Aorta (tissue), 5 donors: Measurements from ENCODE around the gene INS. TPM values are rescaled to one million over a fixed set of nuclear protein-coding genes. Genes with fewer than 3 reads are reported as not detected.
A peak's percentile ranks its signal among the peaks of the same experiment; 100 is the strongest.

Experiments used
- ATAC-seq: fragments of 200-7000 bp; cut with Tn5 transposase; one replicate; pipeline ENCODE4 v1.9.1; 2022; ENCODE audit warnings: moderate library complexity; ENCODE audit not compliant: low FRiP score
- DNase-seq, 2 donors: peaks; one replicate each; pipeline ENCODE4 v3.0.0-alpha.2; 2020
- H3K27ac ChIP-seq, 2 donors: one replicate each; pipeline ENCODE4 v1.5.1; 2013; ENCODE audit warnings: low read length in 2 of 2, mild to moderate bottlenecking in 2 of 2, moderate library complexity in 2 of 2, control low read depth in 1 of 2, inconsistent platforms in 1 of 2, low read depth in 1 of 2
- H3K27me3 ChIP-seq, 2 donors: one replicate each; pipeline ENCODE4 v1.6.1; 2013; ENCODE audit warnings: control low read depth in 1 of 2, low read length in 1 of 2, mild to moderate bottlenecking in 1 of 2, moderate library complexity in 1 of 2; ENCODE audit not compliant: insufficient read depth in 2 of 2, control insufficient read depth in 1 of 2
- H3K36me3 ChIP-seq, 2 donors: one replicate each; pipeline ENCODE4 v1.6.1; 2013; ENCODE audit warnings: control low read depth in 1 of 2, low read length in 1 of 2, mild to moderate bottlenecking in 1 of 2; ENCODE audit not compliant: insufficient read depth in 2 of 2, control insufficient read depth in 1 of 2
- H3K4me1 ChIP-seq, 2 donors: one replicate each; pipeline ENCODE4 v1.6.1; 2013; ENCODE audit warnings: low read length in 2 of 2, control low read depth in 1 of 2, mild to moderate bottlenecking in 1 of 2, moderate library complexity in 1 of 2; ENCODE audit not compliant: insufficient read depth in 2 of 2, control insufficient read depth in 1 of 2
- H3K4me3 ChIP-seq, 2 donors: one replicate each; pipeline ENCODE4 v1.5.1; 2013; ENCODE audit warnings: low read length in 2 of 2, control low read depth in 1 of 2, mild to moderate bottlenecking in 1 of 2
- H3K9me3 ChIP-seq: one replicate; pipeline ENCODE4 v1.6.1; 2013; ENCODE audit warnings: mild to moderate bottlenecking, low read length; ENCODE audit not compliant: control insufficient read depth
- WGBS, 2 donors: extraction: QIAGEN DNeasy Blood & Tissue Kit; methylation state at CpG; one replicate each; pipeline ENCODE4 v1.1.7; 2013; 5-methylcytosine and 5-hydroxymethylcytosine counted together
- intact Hi-C, 2 donors: fragments of 100-400 bp; cut with DNase I; formaldehyde crosslinking; loops; one replicate each; pipeline versions ENCODE4 v1.14.2 to v1.15.0; 2022
- polyA plus RNA-seq, 2 donors: library from polyadenylated mRNA; stranded (reverse); fragments of 200-250 nt; gene quantifications; one replicate each; pipeline ENCODE4 v1.2.3, GENCODE V29; 2013
- total RNA-seq, 2 donors: library from RNA; stranded (reverse); fragmentation: NEBNext Ultra II Directional; extraction: Animal tissue kit (Norgen Biotek cat#: 25700); gene quantifications; one replicate each; pipeline ENCODE4 v1.2.1, GENCODE V29; 2021
- donor health status: healthy with polysubstance abuse.
- donor health status: Bipolar disorder and iron deficiency.
- donor health status: DM: no; HTN: no; CAD: no.
- donor health status: DM: no; HTN: no; CAD: no.
- donor health status: DM: yes; HTN: yes; CAD: no.

The INS gene
- total and polyA plus RNA-seq, 4 donors = 1.9 to 18.8 (median 9.6) TPM

DNA sequence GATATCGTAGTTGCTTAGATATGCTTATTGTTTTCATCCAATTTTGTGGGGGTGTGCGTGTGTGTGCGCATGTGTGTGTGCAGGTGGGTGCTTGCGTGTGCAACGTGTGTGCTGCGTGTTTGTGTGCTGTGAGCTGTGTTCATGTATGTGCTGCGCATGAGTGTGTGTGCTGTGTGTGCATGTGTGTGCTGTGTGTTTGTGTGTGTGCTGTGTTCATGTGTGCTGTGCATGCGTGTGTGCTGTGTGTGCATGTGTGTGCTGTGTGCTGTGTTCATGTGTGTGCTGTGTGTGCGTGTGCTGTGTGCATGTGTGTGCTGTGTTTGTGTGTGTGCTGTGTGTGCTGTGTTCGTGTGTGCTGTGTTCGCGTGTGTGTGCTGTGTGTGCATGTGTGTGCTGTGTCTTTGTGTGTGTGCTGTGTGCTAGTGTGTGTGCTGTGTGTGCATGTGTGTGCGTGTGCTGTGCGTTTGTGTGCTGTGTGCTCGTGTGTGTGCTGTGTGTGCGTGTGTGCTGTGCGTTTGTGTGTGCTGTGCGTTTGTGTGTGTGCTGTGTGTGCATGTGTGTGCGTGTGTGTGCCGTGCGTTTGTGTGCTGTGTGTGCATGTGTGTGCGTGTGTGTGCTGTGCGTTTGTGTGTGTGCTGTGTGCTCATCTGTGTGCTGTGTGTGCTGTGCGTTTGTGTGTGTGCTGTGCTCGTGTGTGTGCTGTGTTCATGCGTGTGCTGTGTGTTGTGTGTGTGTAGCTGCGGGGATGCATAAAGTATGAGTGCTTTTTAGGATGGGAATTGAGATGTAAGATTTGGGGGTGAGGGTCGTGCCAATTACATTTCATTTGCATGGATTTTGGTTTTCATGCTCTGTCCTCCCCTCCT, 29.4 kb downstream of the INS start:
- Histone ChIP-seq H3K9me3 (no peaks in the 10 kb centered on the region), H3K36me3 (no peaks in the 10 kb centered on the region), H3K4me3 (no peak overlapping the region), H3K4me1 (no peaks in the 10 kb centered on the region), H3K27ac (no peak overlapping the region), H3K27me3 (no peaks in the 10 kb centered on the region)
- DNase-seq (peak in 1 of 2 donors; percentile 0), ATAC-seq (no peak)
- WGBS, 2 donors = 85 to 86% methylated on average over 28 of the region's 28 CpGs
- intact Hi-C loops = no loop called here

DNA sequence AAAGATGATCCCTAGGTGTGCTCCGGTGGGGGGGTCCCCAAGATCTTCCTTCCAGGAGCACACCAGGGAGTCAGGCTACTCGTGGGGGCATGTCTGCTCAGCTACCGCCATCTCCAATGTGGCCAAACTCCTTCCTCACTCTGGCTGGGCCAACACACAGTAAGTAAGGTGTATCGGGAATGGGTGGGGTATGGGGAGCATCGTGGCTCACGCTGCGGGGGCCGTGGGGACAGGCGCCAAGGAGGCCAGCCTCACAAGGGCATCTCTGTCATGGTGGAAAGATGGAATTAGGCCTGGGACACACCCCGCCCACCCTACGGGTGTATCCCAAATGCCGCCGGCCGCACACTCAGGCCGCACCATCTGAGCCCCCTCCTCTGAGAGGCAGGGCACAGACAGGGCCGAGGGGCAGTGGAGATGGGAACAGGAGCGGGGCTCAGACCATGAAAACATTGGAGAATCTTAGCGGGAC, 30.1 kb downstream of the INS start:
- DNase-seq (no peak), ATAC-seq (no peak)
- Histone ChIP-seq H3K27me3 (no peaks in the 10 kb centered on the region), H3K4me3 (no peak overlapping the region), H3K4me1 (no peaks in the 10 kb centered on the region), H3K9me3 (no peaks in the 10 kb centered on the region), H3K36me3 (no peaks in the 10 kb centered on the region), H3K27ac (no peak overlapping the region)
- WGBS, 2 donors = 77 to 83% methylated on average over 18 of the region's 18 CpGs
- intact Hi-C loops = no loop called here

DNA sequence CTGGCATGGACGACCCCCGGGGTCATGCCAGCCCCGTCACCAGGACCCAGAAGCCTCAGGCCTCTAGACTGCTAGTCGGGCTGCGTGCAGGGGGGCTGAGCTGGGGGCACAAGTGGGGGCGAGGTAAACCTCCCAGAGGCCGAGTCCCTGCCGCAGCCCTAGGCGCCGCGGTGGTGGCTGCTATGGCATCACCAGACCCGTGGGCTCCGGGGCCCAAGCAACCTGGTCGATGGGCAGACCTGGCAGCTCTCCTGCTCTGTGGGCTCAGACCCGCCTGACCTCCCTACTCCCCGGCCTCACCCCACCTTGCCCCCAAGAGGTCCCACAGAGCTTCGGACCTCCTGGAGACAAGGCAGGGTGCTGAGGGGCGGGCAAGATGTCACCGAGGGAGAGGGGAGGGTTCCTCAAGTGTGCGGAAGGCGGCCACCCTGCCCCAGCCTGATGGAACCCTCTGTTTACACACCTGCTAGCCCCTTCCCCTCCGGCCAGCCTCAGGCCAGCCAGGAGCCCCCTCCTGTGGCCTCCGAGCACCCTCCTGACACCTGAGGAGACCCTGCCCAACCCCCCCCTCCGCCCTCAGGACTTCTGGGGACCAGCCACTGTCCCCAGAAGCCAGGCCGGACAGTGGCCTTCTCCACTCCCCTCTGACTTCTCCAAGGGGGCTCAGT, 31.2 kb downstream of the INS start:
- no peaks in the 10 kb centered on the region for H3K36me3 ChIP-seq
- H3K27ac ChIP-seq = no peak overlapping the region
- intact Hi-C loops = no loop called here
- H3K27me3 ChIP-seq = no peaks in the 10 kb centered on the region
- WGBS, 2 donors = 92% methylated on average over 23 to 25 of the region's 25 CpGs
- H3K4me1 ChIP-seq = no peaks in the 10 kb centered on the region
- no peak overlapping the region for H3K4me3 ChIP-seq
- no peak for ATAC-seq
- H3K9me3 ChIP-seq = no peaks in the 10 kb centered on the region
- DNase-seq = peak in 1 of 2 donors; percentile 74

DNA sequence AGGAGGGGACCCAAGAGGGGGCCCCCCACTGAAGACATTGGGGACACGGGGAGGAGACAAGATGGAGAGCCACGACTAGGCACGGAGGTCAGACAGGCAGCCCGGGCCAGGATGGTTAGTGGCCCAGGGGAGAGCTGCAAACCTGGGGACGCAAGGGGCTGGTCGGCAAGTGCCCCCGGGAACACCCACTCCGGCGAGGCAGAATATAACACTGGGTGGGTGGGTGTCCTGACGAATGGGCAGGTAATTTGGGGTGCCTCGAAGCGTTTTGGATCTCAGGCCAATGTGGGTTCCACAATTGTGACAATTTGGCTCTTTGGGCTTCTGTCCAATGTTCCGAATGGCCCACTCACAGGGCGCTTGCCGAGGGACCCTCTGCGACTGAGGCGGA, 31.7 kb downstream of the INS start:
- no peak overlapping the region for H3K27ac ChIP-seq
- intact Hi-C loops = no loop called here
- ATAC-seq (no peak), DNase-seq (peak; percentile 11 to 61)
- no peaks in the 10 kb centered on the region for H3K36me3 ChIP-seq
- 90 to 92% methylated on average over 17 of the region's 17 CpGs for WGBS, 2 donors
- no peak overlapping the region for H3K4me3 ChIP-seq
- no peaks in the 10 kb centered on the region for H3K4me1 ChIP-seq
- H3K9me3 ChIP-seq = no peaks in the 10 kb centered on the region
- no peaks in the 10 kb centered on the region for H3K27me3 ChIP-seq

DNA sequence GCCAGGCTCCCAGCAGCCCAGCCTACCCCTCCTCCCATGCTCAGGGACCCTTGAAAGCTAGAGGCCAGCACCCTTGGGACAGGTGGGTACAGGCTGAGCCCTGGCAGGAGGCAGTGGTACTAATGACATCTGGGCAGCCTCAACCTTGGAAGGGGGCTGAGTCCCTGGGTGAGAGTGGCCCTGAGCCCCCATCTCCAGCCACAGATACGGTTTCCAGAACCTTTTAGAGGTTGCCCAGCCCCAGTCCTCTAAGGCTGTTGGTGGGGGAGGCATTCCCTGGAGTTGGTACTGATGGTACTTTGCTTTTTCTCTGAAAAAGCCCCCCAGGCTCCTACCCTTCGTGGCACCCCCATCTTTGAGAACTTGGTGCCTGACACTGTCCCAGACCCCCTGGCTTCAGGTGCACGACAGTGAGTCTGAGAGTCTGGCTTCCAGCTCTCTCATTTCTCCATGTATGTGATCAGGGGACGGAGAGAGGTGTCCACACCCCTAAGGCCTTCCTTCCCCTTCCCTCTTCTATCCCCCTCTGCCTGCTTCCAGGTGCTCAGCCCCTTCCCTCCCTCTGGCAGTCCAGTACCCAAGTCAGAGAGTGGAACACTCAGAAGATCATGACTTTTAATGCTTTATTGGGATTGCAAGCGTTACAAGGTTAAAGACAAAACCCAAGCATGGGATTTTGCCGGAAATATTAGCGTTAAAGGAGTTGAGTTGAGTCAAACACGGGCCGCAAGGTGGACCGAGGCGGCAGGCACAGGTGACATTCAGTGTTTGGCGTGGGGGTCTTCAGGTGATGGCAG, 32.3 kb downstream of the INS start:
- intact Hi-C loops = no loop called here
- Histone ChIP-seq H3K4me3 (no peak overlapping the region), H3K4me1 (no peaks in the 10 kb centered on the region), H3K27ac (no peak overlapping the region), H3K9me3 (no peaks in the 10 kb centered on the region), H3K27me3 (no peaks in the 10 kb centered on the region), H3K36me3 (no peaks in the 10 kb centered on the region)
- DNase-seq (peak; percentile 22 to 48), ATAC-seq (peak; percentile 15)
- 88% methylated on average over 12 of the region's 12 CpGs for WGBS, 2 donors

DNA sequence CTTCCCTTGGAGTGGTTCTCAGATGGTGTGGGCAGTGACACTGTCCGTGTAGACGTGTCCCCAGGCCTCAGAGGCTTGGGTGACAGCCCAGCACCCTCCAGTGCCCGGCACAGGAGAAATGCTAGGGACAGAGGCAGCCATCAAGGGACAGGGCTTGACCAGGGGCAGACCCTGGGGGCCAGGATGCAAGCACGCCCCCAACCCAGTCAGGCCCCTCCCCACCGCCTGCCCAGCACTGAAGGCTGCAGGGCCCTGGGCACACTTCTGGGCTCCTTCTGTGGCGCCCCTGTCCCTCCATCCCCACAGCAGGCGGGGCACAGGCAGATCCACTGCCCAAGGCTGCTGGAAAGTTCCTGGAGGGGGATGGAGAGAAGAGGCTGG, 32.9 kb downstream of the INS start:
- Histone ChIP-seq H3K27me3 (no peaks in the 10 kb centered on the region), H3K27ac (no peak overlapping the region), H3K9me3 (no peaks in the 10 kb centered on the region), H3K4me3 (no peak overlapping the region), H3K4me1 (no peaks in the 10 kb centered on the region), H3K36me3 (no peaks in the 10 kb centered on the region)
- ATAC-seq = peak; percentile 29
- intact Hi-C loops = no loop called here
- 73 to 87% methylated on average over 7 of the region's 7 CpGs for WGBS, 2 donors
- peak; percentile 23 to 64 for DNase-seq

DNA sequence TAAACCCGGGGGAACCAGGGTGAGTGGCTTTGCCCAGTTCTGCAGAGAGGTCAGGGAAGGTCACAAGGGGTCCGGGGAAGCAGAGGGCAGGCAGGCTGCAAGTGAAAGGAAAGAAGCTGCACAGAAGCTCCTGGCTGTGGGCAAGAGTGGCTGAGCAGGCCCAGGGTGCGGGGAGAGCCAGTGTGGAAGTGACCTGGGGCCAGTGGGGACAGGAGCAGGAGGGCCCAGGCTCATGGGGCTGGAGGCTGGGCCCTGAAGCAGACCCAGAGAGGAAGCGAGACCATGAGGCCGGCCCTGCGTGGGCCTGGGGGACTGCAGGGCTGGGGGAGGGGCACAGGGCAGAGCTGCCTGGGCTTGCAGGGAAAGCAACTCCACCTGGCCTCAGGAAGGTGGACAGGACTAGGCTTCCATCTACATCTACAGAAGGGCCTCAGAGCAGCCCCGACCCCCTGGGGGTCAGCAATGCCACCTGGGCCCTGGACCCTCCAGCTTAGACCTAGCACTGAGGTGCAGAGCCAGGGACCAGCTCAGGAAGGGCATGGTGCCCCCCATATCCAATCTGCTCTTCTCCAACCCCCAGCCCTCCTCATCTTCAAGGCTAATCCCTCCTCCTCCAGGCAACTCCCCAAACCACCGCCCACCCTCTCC, 33.4 kb downstream of the INS start:
- DNase-seq = peak in 1 of 2 donors; percentile 67
- intact Hi-C loops = no loop called here
- H3K4me1 ChIP-seq = no peaks in the 10 kb centered on the region
- no peaks in the 10 kb centered on the region for H3K36me3 ChIP-seq
- no peak for ATAC-seq
- H3K27ac ChIP-seq = no peak overlapping the region
- no peak overlapping the region for H3K4me3 ChIP-seq
- no peaks in the 10 kb centered on the region for H3K9me3 ChIP-seq
- no peaks in the 10 kb centered on the region for H3K27me3 ChIP-seq
- WGBS, 2 donors = 87 to 92% methylated on average over 8 of the region's 8 CpGs

DNA sequence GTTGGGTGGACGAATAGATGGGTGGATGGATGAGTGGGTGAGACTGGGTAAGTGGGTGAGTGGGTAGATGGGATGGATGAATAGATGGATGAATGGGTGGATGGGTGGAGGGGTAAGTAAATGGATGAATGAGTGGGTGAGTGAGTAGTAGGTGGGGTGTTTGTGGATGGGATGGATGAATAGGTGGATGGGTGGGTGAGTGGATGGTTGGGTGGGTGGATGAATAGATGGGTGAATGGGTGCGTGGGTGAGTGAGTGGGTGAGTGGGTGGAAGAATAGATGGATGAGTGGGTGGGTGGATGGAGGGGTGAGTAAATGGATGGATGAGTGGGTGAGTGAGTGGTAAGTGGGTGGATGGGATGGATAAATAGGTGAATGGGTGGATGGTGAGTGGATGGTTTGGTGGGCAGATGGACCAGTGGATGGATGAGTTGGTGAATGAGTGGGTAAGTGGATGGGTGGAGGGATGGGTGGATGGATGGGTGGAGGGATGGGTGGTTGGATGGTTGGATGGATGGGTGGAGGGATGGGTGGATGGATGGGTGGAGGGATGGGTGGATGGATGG, 34.4 kb downstream of the INS start:
- ATAC-seq (no peak), DNase-seq (no peak)
- Histone ChIP-seq H3K27me3 (no peaks in the 10 kb centered on the region), H3K27ac (no peak overlapping the region), H3K9me3 (no peaks in the 10 kb centered on the region), H3K36me3 (no peaks in the 10 kb centered on the region), H3K4me3 (no peak overlapping the region), H3K4me1 (no peaks in the 10 kb centered on the region)
- WGBS, 2 donors = 92 to 94% methylated on average over 2 of the region's 2 CpGs
- intact Hi-C loops = no loop called here
